GM19324 (cell line): ENCODE data around the gene CNNM3.

Source experiments
- ATAC-seq: cut with Tn5 transposase; IDR thresholded peaks from one replicate; pipeline ENCODE4 v1.9.1; 2021; ENCODE audit warnings: mild to moderate bottlenecking, moderate library complexity; ENCODE audit not compliant: unreplicated experiment, low FRiP score

Gene CNNM3

DNA sequence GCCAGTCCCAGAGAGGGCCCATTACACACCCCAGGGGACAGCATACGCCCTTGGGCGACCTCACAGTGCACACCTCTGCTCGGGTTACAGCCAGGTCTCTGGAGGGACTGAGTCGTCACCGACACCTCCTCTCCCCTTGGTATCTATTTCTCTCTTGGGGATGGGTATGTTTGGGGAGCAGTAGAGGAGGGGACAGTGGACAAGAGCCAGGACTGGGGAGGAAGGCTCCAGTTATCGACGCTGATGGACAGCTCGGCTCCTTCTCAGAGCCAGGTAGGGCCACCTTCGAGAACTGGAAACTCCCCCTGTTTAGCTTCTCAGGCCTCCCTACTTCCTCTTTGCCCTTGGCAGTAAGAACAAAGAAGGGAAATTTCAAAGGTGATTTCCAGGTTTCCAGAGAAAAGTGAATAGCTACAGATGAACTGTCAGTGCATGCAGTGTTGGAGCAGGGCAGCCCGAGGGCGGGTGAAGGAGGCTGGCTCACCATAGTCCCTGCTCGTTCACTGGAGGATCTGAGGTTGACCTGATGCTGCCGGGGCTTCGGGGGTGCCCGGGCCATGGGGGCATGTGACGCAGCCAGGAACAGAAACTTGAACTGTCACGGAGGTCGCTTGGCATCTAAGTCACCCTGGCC is 58.2 kb downstream of the CNNM3 start:
- no peak for ATAC-seq

DNA sequence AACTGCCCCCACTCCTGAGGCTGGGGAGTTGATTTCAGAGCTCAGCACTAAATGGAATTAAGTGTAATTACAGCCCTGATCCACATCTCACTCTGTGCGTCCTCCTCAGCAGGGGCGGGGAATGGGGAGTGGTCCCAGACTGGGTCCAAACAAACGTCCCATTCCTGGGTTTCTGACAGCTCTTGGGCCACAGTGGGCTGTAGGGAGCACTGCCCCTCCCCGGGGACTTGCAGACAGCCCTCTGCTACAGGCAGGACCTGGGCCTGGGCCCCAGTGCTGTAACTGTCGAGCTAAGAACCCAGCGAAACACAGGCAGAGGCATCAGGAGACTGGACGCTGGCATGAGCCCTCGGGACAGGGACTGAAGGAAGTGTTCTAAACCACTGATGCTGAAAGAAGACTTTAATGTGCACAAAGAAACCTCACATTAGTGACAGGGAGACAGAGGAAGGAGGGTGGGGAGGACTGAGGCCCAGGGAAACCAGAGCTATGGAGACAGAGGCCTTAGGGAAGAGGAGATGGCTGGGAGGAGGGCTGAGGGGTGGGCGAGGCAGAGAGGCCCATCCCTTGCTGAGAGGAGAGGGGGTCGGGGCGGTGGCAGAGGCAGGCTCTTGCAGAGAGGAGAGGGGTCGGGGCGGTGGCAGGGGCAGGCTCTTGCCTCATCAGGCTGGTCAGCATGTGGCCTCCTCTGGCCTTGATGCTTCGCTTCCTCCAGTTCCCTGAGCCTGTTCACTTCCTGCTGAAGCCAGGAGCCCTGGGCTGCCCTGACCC is 59.6 kb downstream of the CNNM3 start:
- ATAC-seq, result no peak

DNA sequence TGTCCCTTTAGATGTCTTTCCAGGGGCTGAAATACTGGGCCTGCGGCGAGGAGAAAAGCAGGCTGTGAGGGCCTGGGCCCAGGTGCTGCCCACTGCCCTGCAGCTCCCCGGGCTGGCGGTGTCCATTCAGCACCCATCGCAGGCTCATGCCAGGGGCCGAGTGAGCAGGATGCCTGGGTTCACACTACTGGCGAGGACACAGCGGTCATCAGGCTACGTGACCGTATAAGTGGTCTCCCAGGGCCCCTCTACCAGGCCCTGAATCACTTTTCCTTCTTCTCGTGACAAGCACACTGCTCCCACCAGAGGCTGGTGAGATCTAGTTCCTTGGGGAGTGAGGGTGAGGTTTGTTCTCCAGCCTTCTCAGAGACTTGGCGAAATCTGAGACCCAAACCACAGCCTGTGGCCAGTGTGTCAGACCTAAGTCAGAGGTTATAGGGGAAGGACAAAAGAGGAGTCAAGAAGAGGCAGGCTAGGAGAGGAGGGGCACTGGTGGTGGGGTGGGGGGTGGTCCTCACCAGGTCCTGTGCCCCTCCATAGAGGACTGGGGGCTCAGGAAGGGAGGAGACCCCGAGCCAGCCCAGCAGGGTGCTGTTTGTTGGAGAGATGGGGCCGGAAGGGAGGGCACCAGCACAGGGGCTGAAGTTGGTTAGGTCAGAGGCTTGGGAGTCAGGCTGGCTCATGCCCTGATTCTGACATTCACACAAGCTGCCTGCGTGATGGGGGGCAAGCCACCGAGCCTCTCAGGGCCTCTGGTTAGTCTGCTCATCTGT is 60.4 kb downstream of the CNNM3 start:
- no peak for ATAC-seq

DNA sequence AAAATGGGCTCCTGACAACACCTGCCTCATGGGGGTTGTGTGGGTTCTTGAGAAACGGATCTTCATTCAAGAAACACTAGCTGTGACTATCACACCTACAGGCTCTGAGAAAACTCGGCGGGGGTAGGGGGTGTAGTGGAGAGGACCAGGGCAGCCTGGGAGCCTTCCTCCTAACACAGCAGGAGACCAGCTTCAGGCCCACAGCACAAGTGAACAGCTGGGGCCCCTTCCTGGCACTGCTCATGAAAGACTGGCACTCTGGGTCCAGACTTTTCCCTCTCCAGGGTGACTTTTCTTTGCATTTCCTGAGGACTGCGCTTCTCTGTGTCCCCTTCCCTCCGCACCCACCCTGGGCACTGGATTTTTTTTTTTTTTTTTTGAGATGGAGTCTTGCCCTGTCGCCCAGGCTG is 61.0 kb downstream of the CNNM3 start:
- no peak for ATAC-seq

DNA sequence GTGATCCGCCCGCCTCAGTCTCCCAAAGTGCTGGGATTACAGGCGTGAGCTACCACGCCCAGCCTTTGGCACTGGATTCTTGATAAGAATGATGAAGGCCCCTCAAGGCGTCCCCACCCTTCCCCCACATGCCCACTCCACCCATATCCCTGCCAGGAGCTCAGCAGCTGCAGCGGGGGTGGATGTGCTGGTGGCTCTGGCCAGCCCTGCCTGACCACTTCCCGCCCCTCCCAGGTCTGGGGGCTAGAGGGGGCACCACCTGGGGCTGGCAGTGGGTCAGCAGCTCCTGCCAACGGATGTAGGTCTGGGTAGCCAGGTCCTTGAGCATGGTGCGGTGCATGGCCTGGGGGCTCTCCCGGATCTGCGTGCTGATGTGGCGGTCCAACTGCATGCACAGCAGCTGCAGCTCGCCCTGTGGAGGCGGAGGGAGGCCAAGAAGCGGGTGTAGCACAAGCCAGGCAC is 61.6 kb downstream of the CNNM3 start:
- ATAC-seq, result no peak

DNA sequence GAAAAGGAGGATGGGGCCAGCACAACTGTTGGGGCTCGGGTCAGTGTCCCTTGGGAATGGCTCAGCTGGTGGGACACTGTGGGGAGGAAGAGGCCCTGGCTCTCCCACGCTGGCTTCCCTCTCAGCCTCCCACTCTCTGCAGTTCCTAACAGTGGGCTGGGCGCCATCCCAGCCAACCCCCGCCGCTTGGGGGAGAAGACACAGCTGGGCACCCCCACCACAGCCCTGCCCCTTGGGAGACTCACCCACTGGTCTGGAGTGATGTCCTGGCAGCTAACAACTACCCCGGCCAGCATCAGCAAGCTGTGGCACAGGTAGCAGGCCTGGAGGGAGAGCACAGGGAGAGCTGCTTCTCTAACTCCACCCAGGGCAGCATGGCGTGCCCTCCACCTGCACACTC is 62.1 kb downstream of the CNNM3 start:
- no peak for ATAC-seq

DNA sequence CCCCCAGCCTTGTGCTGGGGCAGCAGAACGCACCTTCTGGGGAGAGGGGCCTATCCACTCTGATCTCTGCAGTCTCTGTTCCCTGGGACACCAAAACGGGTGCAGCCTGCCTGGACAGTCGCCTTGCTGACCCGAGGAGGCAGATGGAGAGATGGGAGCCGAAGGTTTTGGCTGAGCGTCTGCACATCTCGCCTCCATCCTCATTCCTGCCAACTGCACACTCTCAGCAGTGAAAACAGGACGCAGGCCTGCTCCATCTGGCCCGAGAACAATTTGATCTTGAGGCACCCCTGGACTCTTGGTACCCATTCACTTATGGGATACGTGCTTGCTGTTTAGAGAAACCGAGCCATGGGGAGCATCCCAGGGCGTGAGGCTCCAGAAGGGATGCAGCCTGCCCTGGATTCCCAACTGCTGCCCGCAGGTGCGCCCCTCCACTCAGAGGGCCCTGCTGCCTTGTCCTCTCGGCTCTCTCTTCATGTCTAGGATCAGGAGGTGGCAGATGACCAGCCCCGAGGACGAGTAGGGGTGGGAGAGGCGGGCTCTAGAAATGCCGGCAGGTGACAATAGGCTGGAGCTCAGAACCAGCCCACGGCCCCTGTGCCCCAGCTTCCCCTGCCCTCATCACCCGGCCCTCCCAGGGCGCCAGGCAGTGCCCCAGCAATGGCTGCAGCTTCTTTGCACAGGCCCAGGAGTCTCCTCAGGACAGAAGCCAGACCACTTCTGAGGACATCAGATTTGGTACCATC is 62.9 kb downstream of the CNNM3 start:
- ATAC-seq, result no peak

DNA sequence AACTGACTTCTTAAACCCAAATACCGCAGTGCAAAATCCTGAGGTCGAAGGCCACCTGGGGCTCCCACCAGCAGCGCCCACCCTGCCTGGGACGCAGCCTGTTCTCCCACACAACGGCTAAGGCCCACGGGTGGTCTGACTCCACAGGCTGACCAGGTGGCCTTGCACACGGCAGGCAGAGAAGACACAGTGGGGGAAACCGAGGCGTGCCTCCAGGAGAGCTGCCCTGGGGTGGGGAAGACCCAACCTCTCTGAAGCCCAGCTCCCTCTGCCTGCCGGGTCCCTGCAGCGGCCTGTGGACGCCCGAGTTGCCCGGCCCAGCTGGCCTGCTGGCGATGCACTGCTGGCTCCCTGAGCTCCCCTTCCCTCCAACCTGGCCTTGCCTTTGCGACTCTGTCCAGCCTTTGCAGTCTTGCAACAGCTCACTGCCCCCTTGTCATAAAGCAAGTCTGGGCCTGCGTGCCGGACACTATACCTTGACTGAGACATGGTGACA is 63.5 kb downstream of the CNNM3 start:
- ATAC-seq, result no peak

DNA sequence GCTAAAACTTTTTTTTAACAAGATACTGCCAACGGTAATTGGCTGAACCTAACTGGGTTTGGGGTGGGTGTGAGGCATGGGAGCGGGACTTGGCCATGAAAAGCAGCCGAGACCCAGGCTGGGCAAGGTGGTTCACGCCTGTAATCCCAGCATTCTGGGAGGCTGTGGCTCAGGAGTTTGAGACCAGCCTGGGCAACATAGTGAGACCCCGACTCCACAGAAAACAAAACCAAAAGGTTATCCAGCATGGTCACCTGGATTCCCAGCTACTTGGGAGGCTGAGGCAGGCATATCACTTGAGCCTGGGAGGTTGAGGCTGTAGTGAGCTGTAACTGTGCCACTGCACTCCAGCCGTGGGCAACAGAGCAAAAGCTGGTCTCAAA is 64.8 kb downstream of the CNNM3 start:
- no peak for ATAC-seq

DNA sequence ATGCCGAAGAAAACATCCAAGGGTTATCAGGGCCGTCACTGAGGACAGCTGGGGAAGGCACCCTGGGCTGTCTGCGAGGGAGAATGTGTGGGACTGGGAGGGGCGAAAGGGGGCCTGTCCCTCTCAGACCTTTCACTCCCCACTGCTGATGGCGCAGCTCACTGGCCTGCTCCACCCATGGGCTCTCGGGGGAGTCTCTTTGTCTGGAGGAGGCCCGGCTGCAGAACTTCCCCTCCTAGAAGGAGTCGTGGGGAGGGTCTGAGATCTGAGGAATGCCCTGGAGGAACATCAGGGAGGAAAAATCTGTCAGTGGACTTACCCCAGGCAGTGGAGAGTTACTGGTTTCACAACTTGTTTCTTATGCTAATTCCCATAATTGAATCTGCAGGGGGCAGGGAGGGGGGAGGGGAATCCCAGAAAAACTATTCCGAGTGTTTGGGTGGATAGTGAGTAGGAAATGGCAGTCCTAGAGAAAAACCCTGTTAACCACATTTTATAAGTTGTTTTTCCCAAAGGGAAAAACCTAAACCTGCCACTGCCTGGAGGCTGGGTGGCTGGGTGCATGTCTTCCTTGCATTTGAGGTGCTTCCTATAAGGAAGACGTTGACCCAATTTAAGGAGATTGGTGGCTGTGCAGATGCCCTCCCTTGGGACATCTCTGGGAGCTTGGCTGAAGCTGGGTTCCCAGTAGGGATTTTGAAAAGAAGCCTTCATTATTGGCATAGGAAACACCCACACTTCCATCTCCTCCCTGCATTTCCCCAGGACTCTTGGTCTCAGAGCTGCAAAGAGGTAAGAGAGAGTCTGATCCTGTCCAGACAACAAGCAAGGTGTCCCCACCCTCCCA is 65.5 kb downstream of the CNNM3 start:
- ATAC-seq, result no peak

DNA sequence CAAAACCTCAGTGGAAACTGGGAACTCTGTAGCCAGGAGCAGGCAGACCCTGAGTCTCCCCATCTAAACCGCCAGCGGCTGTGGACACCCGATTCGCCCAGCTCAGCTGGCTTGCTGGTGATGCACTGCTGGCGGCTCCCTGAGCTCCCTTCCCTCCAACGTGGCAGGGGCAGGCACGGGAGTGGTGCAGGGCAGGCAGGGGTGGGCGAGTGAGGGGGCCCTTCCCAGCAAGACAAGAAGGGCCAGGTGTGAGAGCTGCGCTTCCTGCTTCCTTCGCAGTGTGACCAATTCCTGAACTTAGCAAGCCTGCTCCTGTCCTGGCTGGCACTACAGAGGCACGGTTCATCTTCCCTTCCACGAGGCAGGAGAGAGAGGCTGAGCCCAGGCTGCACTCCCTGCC is 66.2 kb downstream of the CNNM3 start:
- no peak for ATAC-seq

DNA sequence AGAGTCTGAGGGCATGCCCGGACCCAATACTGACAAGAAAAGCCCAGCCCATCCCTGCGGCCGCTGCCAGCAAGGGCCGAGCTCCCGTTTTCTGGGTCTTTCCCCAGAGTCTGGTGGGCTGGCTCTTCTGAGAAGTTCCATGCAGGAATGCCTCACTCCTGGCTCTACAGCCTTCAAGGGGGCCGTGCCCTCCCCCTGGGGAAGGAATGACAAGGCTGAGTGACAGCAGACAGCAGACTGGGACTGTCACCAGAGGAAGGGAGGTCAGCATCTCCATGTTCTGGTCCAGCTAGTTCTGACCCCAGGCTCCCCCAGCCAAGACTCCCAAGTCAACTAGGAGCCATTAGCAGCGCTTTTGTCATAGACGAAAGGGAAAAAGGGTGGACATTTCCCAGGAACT is 66.8 kb downstream of the CNNM3 start:
- no peak for ATAC-seq

DNA sequence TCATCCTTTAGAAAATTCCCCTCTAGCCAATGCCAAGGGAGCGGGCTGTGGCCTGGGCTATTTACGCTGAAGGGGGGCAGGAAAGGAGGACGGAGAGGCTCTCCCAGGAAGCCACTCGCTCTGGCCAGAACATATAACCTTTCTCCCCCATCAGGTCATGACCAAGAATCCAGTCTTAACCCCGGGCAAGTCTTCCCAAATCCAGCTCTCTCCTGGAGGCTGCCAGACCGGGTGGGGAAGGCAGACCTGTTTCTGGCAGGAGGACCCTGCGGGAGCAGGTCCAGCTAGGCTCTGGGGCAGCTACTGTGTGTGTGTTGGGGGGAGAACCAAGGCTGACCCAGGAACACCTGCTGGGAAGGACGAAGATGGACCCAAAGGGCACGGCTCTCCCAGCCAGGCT is 67.2 kb downstream of the CNNM3 start:
- no peak for ATAC-seq
